ENCODE results near the gene CALHM3.

DNA sequence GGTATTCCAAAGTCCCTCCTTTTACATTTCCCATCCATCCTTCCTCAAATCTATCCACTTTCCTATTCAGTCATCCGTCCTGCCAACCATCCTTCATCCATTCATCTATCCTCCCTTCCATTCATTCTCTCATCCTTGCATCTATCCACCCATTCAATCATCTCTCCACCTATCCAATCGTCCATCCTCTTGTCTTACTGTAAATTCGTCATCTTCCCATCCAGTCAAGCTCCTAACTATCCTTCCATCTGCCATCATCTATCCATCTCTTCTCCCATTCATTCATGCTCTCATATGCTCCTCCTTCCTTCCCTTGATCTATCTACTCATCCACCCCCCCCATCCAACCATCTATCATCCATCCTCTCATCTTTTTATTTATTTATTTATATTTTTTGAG is 5.0 kb downstream of the CALHM3 start:
- TF ChIP-seq POLR2AphosphoS5 (IDR thresholded peaks at IDR 0.05; ENCODE audit: low read depth, low read length): no peak
- no peak for TF ChIP-seq TAF1 (IDR thresholded peaks at IDR 0.05; ENCODE audit: borderline replicate concordance, low read depth, low read length)
- TF ChIP-seq POLR2A (IDR thresholded peaks at IDR 0.05; ENCODE audit: low read depth, low read length): no peak

All from GM12892 (cell line).